ENCODE results near the gene TATDN2. TPM values are rescaled to one million over a fixed set of nuclear protein-coding genes. Genes with fewer than 3 reads are reported as not detected.

Gene TATDN2
- total RNA-seq, 1 donor from 2014 or later = 34.5 TPM

DNA sequence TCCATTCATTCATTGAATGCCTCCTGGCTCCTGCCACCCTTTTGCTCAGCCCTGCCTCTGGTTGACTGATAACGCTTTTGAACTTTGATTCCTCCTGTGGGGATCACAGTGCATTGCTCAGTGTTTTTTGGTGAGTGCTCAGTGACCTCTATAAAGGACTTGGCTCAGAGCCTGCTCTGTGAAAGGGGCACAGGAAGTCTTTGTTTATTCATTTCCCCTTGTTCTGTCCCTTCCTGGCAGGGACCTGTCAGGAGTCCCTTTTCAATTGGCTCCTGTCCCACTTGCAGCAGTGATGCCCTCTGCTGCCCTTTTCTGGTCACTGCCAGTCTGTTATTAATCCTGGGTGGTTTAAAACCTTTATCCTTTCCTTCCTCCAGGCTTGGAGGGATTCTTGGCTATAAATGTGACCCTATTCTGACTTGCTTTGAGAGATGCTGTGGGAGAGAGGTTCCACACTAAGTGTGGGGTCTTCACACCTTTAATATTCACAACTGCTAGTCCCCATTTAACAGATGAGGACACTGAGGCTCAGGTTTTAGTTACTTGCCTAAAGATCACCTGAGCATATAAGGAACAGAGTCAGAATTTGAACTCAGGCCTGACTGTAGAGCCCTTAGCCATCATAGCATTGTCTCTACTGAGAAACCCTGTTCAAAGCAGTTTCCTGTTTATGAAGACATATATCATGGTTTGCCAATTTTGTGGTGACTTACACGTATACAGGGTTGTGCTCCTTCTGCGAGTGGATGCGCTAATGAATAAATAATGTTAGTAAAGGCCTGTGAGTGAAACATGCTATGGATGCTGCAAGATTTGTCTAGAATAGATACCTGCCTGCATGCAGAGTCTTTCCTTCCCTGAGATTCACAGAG lies 23.2 kb upstream of the TATDN2 start:
- TF ChIP-seq, protein P1, sequence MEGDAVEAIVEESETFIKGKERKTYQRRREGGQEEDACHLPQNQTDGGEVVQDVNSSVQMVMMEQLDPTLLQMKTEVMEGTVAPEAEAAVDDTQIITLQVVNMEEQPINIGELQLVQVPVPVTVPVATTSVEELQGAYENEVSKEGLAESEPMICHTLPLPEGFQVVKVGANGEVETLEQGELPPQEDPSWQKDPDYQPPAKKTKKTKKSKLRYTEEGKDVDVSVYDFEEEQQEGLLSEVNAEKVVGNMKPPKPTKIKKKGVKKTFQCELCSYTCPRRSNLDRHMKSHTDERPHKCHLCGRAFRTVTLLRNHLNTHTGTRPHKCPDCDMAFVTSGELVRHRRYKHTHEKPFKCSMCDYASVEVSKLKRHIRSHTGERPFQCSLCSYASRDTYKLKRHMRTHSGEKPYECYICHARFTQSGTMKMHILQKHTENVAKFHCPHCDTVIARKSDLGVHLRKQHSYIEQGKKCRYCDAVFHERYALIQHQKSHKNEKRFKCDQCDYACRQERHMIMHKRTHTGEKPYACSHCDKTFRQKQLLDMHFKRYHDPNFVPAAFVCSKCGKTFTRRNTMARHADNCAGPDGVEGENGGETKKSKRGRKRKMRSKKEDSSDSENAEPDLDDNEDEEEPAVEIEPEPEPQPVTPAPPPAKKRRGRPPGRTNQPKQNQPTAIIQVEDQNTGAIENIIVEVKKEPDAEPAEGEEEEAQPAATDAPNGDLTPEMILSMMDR (IDR thresholded peaks at IDR 0.05; ENCODE audit: unreplicated experiment) = peak; percentile 71
- Mint-ChIP-seq H3K4me1 (ENCODE audit: low read depth) (peaks cover 2% of the 10 kb centered on the region), H3K36me3 (ENCODE audit: insufficient read depth) (no peaks in the 10 kb centered on the region), H3K4me3 (ENCODE audit: low read depth) (no peak overlapping the region), H3K27me3 (no peaks in the 10 kb centered on the region), H3K9me3 (ENCODE audit: low read depth) (no peaks in the 10 kb centered on the region), H3K27ac (peak overlapping the region; percentile 23)
- peak; percentile 25 for DNase-seq (ENCODE audit: low spot score, unreplicated experiment)

DNA sequence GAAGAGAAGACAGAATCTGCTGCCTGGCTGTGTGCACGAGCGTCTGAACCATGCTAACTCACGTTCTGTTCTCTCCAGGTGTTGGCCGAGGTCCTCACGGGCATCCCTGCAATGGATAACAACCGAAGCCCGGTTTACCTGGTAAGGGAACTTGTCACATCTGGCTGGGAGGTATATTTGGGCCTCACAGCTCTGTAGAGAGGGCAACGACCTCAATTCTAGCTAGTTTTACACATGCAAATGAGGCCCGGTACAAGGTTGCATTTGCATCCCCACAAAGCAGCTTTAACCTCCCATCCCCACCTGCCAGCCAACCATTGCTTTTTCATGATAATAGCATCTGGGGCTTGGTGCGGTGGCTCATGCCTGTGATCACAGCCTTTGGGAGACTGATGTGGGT lies 22.0 kb upstream of the TATDN2 start:
- H3K4me3 Mint-ChIP-seq (ENCODE audit: low read depth) = no peak overlapping the region
- no peaks in the 10 kb centered on the region for H3K27me3 Mint-ChIP-seq
- TF ChIP-seq, protein P1 (IDR thresholded peaks at IDR 0.05; ENCODE audit: unreplicated experiment) = no peak
- peaks cover 2% of the 10 kb centered on the region for H3K4me1 Mint-ChIP-seq (ENCODE audit: low read depth)
- H3K36me3 Mint-ChIP-seq (ENCODE audit: insufficient read depth) = no peaks in the 10 kb centered on the region
- no peak for DNase-seq (ENCODE audit: low spot score, unreplicated experiment)
- H3K9me3 Mint-ChIP-seq (ENCODE audit: low read depth) = no peaks in the 10 kb centered on the region
- H3K27ac Mint-ChIP-seq = no peak overlapping the region

DNA sequence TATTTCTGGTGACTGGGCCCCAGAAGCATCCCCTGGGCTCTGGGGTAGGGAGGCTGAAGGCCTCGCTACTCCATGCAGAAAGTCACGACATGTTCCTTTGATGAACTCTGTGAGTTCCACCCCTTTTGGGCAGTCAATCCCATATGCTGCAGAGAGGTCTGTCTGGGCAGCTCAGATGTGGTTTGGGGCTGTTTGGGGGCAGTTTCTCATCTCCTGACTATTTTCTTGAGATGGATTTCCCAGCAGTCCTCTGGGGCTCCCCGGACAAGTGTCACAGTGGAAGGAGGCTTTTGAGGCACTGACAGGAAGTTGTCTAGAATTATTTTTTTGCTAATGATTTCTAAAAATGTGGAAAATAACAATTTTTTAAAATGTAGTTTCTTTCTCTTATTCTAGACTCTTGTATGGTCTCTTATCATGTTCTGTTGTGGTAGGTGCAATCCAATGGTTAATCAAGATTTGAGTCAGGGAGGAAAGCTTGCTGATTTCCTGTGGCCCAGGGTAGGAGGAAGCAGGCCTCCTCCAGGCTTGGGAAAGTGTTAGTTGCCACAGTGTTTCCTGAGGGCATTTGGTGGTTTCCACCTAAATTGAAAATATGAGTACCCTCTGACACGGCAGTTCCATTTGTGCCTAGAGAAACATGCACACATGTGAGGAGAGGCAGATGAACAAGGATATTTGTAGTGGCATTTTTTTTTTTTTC lies 19.9 kb upstream of the TATDN2 start:
- Mint-ChIP-seq H3K27ac (peak overlapping the region; percentile 33), H3K27me3 (no peaks in the 10 kb centered on the region), H3K9me3 (ENCODE audit: low read depth) (no peaks in the 10 kb centered on the region), H3K36me3 (ENCODE audit: insufficient read depth) (no peaks in the 10 kb centered on the region), H3K4me3 (ENCODE audit: low read depth) (no peak overlapping the region), H3K4me1 (ENCODE audit: low read depth) (peaks cover 2% of the 10 kb centered on the region)
- TF ChIP-seq, protein P1 (IDR thresholded peaks at IDR 0.05; ENCODE audit: unreplicated experiment) = no peak
- DNase-seq (ENCODE audit: low spot score, unreplicated experiment) = no peak

DNA sequence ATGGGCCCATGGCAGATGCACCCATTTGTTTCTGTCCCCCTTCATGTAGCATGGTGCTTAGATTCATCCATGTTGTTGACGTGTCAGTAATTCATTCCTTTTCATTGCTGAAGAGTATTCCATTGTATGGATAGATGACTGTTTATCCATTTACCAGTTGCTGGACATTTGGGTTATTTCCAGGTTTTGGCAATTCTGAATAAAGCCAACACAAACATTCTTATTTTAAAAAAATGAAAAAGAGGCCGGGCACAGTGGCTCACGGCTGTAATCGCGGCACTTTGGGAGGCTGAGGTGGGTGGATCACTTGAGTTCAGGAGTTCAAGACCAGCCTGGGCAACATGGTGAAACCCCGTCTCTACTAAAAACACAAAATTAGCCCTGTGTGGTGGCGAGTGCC lies 18.7 kb upstream of the TATDN2 start:
- peaks cover 2% of the 10 kb centered on the region for H3K4me1 Mint-ChIP-seq (ENCODE audit: low read depth)
- no peak for DNase-seq (ENCODE audit: low spot score, unreplicated experiment)
- TF ChIP-seq, protein P1 (IDR thresholded peaks at IDR 0.05; ENCODE audit: unreplicated experiment) = no peak
- H3K27me3 Mint-ChIP-seq = no peaks in the 10 kb centered on the region
- H3K36me3 Mint-ChIP-seq (ENCODE audit: insufficient read depth) = no peaks in the 10 kb centered on the region
- no peaks in the 10 kb centered on the region for H3K9me3 Mint-ChIP-seq (ENCODE audit: low read depth)
- no peak overlapping the region for H3K27ac Mint-ChIP-seq
- no peak overlapping the region for H3K4me3 Mint-ChIP-seq (ENCODE audit: low read depth)

DNA sequence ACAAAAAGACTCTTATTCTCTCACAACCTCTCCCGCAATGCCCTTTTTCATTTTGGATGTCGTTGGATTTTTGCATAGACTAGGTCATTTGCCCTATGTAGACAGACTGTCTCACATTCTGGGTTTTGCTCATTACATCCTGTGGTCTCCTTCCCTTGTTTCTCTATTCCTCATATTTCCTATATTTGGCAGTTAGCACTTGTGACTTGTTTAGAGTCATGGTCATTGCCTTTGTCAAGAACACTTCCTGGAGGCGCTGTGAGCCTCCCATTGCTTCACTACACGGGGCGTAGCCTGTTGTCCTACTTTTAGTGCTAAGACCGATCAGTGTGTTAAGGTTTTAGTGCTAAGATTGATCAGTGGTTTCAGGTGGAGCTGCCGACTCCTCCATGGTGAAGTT lies 16.1 kb upstream of the TATDN2 start:
- no peak for DNase-seq (ENCODE audit: low spot score, unreplicated experiment)
- no peaks in the 10 kb centered on the region for H3K9me3 Mint-ChIP-seq (ENCODE audit: low read depth)
- TF ChIP-seq, protein P1 (IDR thresholded peaks at IDR 0.05; ENCODE audit: unreplicated experiment) = no peak
- no peaks in the 10 kb centered on the region for H3K4me1 Mint-ChIP-seq (ENCODE audit: low read depth)
- H3K27me3 Mint-ChIP-seq = no peaks in the 10 kb centered on the region
- no peak overlapping the region for H3K27ac Mint-ChIP-seq
- H3K4me3 Mint-ChIP-seq (ENCODE audit: low read depth) = no peak overlapping the region
- no peaks in the 10 kb centered on the region for H3K36me3 Mint-ChIP-seq (ENCODE audit: insufficient read depth)

All from progenitor cell of endocrine pancreas (in vitro differentiated cells).